H9 (cell line): ENCODE results near the gene MUC7. TPM values are rescaled to one million over a fixed set of nuclear protein-coding genes. Genes with fewer than 3 reads are reported as not detected.

Experiments
- DNase-seq: peaks from one replicate; pipeline ENCODE4 v3.0.0-alpha.2; 2017
- H2AFZ ChIP-seq: one replicate; pipeline ENCODE4 v1.6.1; 2013; ENCODE audit warnings: mild to moderate bottlenecking, low read length, control low read depth, moderate library complexity
- H2AK5ac ChIP-seq: 2 replicates; pipeline ENCODE4 v1.6.1; 2013; ENCODE audit warnings: low read length, control low read depth, mixed read lengths; ENCODE audit not compliant: insufficient read length
- H2BK120ac ChIP-seq: one replicate; pipeline ENCODE4 v1.6.1; 2013; ENCODE audit warnings: low read depth, mild to moderate bottlenecking, low read length, control low read depth, inconsistent platforms; ENCODE audit not compliant: poor library complexity, severe bottlenecking
- H2BK12ac ChIP-seq: 2 replicates; pipeline ENCODE4 v1.6.1; 2013; ENCODE audit warnings: low read length, control low read depth, mixed read lengths, low read depth; ENCODE audit not compliant: insufficient read length
- H2BK15ac ChIP-seq: 2 replicates; pipeline ENCODE4 v1.6.1; 2013; ENCODE audit warnings: low read depth, low read length, control low read depth
- H2BK20ac ChIP-seq: one replicate; pipeline ENCODE4 v1.6.1; 2013; ENCODE audit warnings: low read depth, mild to moderate bottlenecking, low read length, control low read depth, inconsistent platforms; ENCODE audit not compliant: poor library complexity, severe bottlenecking
- H2BK5ac ChIP-seq: 2 replicates; pipeline ENCODE4 v1.6.1; 2013; ENCODE audit warnings: low read length, control low read depth, mixed read lengths; ENCODE audit not compliant: insufficient read length
- H3K14ac ChIP-seq: 2 replicates; pipeline ENCODE4 v1.6.1; 2013; ENCODE audit warnings: low read length, control low read depth; ENCODE audit not compliant: insufficient read depth
- H3K18ac ChIP-seq: 2 replicates; pipeline ENCODE4 v1.6.1; 2013; ENCODE audit warnings: low read depth, mild to moderate bottlenecking, mixed read lengths, low read length, control low read depth; ENCODE audit not compliant: insufficient read length
- H3K23ac ChIP-seq: 2 replicates; pipeline ENCODE4 v1.6.1; 2013; ENCODE audit warnings: low read length, control low read depth, mixed read lengths, low read depth; ENCODE audit not compliant: insufficient read length
- H3K23me2 ChIP-seq: 2 replicates; pipeline ENCODE4 v1.6.1; 2013; ENCODE audit warnings: low read depth, mild to moderate bottlenecking, mixed read lengths, low read length, control low read depth; ENCODE audit not compliant: insufficient read length, poor library complexity, severe bottlenecking
- H3K27ac ChIP-seq: 2 replicates; pipeline ENCODE4 v1.5.1; 2013; ENCODE audit warnings: low read length, control low read depth, mixed read lengths, low read depth; ENCODE audit not compliant: insufficient read length
- H3K27me3 ChIP-seq: 2 replicates; pipeline ENCODE4 v1.6.1; 2013; ENCODE audit warnings: low read length, control low read depth, inconsistent platforms; ENCODE audit not compliant: insufficient read depth
- H3K4ac ChIP-seq: 2 replicates; pipeline ENCODE4 v1.6.1; 2013; ENCODE audit warnings: low read depth, mild to moderate bottlenecking, control low read depth, inconsistent platforms, low read length, moderate library complexity
- H3K4me1 ChIP-seq: 2 replicates; pipeline ENCODE4 v1.6.1; 2013; ENCODE audit warnings: low read length, control low read depth, inconsistent platforms; ENCODE audit not compliant: insufficient read depth
- H3K4me2 ChIP-seq: 2 replicates; pipeline ENCODE4 v1.6.1; 2013; ENCODE audit warnings: low read length, control low read depth, mixed read lengths; ENCODE audit not compliant: insufficient read length, insufficient read depth
- H3K56ac ChIP-seq: 2 replicates; pipeline ENCODE4 v1.6.1; 2013; ENCODE audit warnings: low read depth, mild to moderate bottlenecking, mixed read lengths, low read length, control low read depth; ENCODE audit not compliant: insufficient read length
- H3K79me1 ChIP-seq: 2 replicates; pipeline ENCODE4 v1.6.1; 2013; ENCODE audit warnings: low read depth, mild to moderate bottlenecking, moderate library complexity, low read length, control low read depth, inconsistent platforms; ENCODE audit not compliant: insufficient read depth, poor library complexity, severe bottlenecking
- H3K79me2 ChIP-seq: 2 replicates; pipeline ENCODE4 v1.6.1; 2013; ENCODE audit warnings: low read length, control low read depth, inconsistent platforms; ENCODE audit not compliant: insufficient read depth
- H3K9ac ChIP-seq: 2 replicates; pipeline ENCODE4 v1.6.1; 2013; ENCODE audit warnings: low read length, control low read depth, mixed read lengths; ENCODE audit not compliant: insufficient read length; ENCODE audit errors: extremely low read depth
- H3K9me3 ChIP-seq: one replicate; pipeline ENCODE4 v1.6.1; 2013; ENCODE audit warnings: low read depth, low read length, inconsistent platforms; ENCODE audit not compliant: control insufficient read depth
- H3T11ph ChIP-seq: one replicate; pipeline ENCODE4 v1.6.1; 2013; ENCODE audit warnings: mild to moderate bottlenecking, low read length, control low read depth, inconsistent platforms
- H4K20me1 ChIP-seq: one replicate; pipeline ENCODE4 v1.6.1; 2013; ENCODE audit not compliant: control insufficient read depth, insufficient read length, insufficient read depth
- H4K5ac ChIP-seq: 2 replicates; pipeline ENCODE4 v1.6.1; 2013; ENCODE audit warnings: low read depth, mild to moderate bottlenecking, mixed read lengths, low read length, control low read depth; ENCODE audit not compliant: insufficient read length
- H4K8ac ChIP-seq: replicated peaks from 2 replicates; pipeline ENCODE4 v1.6.1; 2013; ENCODE audit warnings: low read length, control low read depth, mixed read lengths, low read depth; ENCODE audit not compliant: insufficient read length
- H4K91ac ChIP-seq: 2 replicates; pipeline ENCODE4 v1.6.1; 2013; ENCODE audit warnings: low read depth, mild to moderate bottlenecking, moderate library complexity, mixed read lengths, low read length, control low read depth; ENCODE audit not compliant: insufficient read length
- H3K27ac Mint-ChIP-seq, 3 experiments: 2 replicates in 2 of 3; 3 replicates in 1 of 3; pipeline ENCODE4 v1.8.0; 2020 to 2021; ENCODE audit warnings: mixed read lengths in 3 of 3, mild to moderate bottlenecking in 1 of 3, moderate library complexity in 1 of 3
- H3K27me3 Mint-ChIP-seq: 2 replicates; pipeline ENCODE4 v1.8.0; 2021; ENCODE audit warnings: low read depth, mild to moderate bottlenecking, moderate library complexity, mixed read lengths
- H3K36me3 Mint-ChIP-seq, 3 experiments: 2 replicates in 2 of 3; 3 replicates in 1 of 3; pipeline ENCODE4 v1.8.0; 2020 to 2021; ENCODE audit warnings: low read depth in 3 of 3, mixed read lengths in 3 of 3; ENCODE audit not compliant: insufficient read depth in 1 of 3
- H3K4me1 Mint-ChIP-seq, 2 experiments: 2 replicates each; pipeline ENCODE4 v1.8.0; 2020; ENCODE audit warnings: mixed read lengths in 2 of 2
- H3K4me3 Mint-ChIP-seq, 2 experiments: 2 replicates in 1 of 2; 3 replicates in 1 of 2; pipeline ENCODE4 v1.8.0; 2020 to 2021; ENCODE audit warnings: mild to moderate bottlenecking in 2 of 2, mixed read lengths in 2 of 2, moderate library complexity in 1 of 2
- H3K9me3 Mint-ChIP-seq, 2 experiments: 2 replicates in 1 of 2; 3 replicates in 1 of 2; pipeline ENCODE4 v1.8.0; 2020; ENCODE audit warnings: mild to moderate bottlenecking in 2 of 2, mixed read lengths in 2 of 2, moderate library complexity in 1 of 2
- CTCF ChIP-seq: fragments of 200-600 bp; sonication (generic); conservative IDR thresholded peaks from 3 replicates; pipeline ENCODE4 v1.8.0; 2021; ENCODE audit warnings: antibody characterized with exemption, mild to moderate bottlenecking
- WGBS: extraction: QIAGEN DNeasy Blood & Tissue Kit; methylation state at CpG from one replicate; pipeline ENCODE4 v1.1.7; 2013; ENCODE audit warnings: missing lambda C conversion rate, low lambda C conversion rate, mixed read lengths; ENCODE audit not compliant: insufficient read length; ENCODE audit errors: extremely low coverage; 5-methylcytosine and 5-hydroxymethylcytosine counted together
- total RNA-seq: library from RNA; stranded (reverse); gene quantifications from 2 replicates; pipeline ENCODE4 v1.2.1, GENCODE V29; 2021

Gene MUC7
- total RNA-seq, 1 experiment from 2014 or later: not detected

DNA sequence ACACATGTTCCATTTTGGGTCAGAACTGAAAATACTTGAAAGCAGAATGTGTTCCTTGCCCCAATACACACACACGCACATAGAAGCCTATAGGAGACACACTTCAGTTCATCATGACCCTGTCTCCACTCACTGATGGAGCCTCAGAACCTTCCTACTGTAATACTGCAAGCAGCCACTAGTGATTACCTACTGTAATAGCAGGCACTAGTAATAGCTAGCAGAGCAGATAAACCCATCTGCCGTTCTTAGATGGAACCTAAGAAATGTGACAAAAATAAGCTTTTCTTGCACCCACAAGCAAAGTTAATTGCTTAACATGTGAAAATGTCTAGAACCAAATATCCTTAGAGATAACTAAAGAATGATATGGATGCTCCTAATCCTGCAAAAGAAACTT, 60.0 kb downstream of the MUC7 start:
- Mint-ChIP-seq H3K36me3 (no peaks in the 10 kb centered on the region), H3K27ac (no peak overlapping the region), H3K4me1 (no peaks in the 10 kb centered on the region), H3K27me3 (no peaks in the 10 kb centered on the region; the same call in 1 of the 2 replicates), H3K9me3 (peaks cover 0 to 2% of the 10 kb centered on the region in 2 experiments; a peak in 1 of 5 replicates), H3K4me3 (no peak overlapping the region)
- H3K9me3 ChIP-seq: no peaks in the 10 kb centered on the region
- H3K4ac ChIP-seq: no peak overlapping the region
- no peak overlapping the region for H2BK5ac ChIP-seq
- H3K23ac ChIP-seq: no peak overlapping the region
- H2BK20ac ChIP-seq: no peak overlapping the region
- no peak overlapping the region for H3K27ac ChIP-seq
- no peak overlapping the region for H2BK120ac ChIP-seq
- no peak overlapping the region for H4K5ac ChIP-seq
- no peak overlapping the region for H3K9ac ChIP-seq
- H4K8ac ChIP-seq: no peak overlapping the region
- H3K18ac ChIP-seq: no peak overlapping the region
- no peak overlapping the region for H3K56ac ChIP-seq
- H3K23me2 ChIP-seq: no peaks in the 10 kb centered on the region
- H3T11ph ChIP-seq: no peak overlapping the region
- no CpG with 5 or more reads among the region's 2 CpGs for WGBS
- no peak overlapping the region for H2BK15ac ChIP-seq
- H3K4me2 ChIP-seq: no peak overlapping the region
- no peaks in the 10 kb centered on the region for H3K27me3 ChIP-seq
- H3K79me2 ChIP-seq: no peaks in the 10 kb centered on the region
- H3K14ac ChIP-seq: no peak overlapping the region
- H3K79me1 ChIP-seq: no peaks in the 10 kb centered on the region
- H3K4me1 ChIP-seq: no peaks in the 10 kb centered on the region
- no peak for DNase-seq
- TF ChIP-seq CTCF: peak; percentile 51
- no peak overlapping the region for H2AK5ac ChIP-seq
- no peak overlapping the region for H2AFZ ChIP-seq
- no peak overlapping the region for H2BK12ac ChIP-seq
- H4K91ac ChIP-seq: no peak overlapping the region
- no peaks in the 10 kb centered on the region for H4K20me1 ChIP-seq

Other genes with a start within 250 kb of the MUC7 start
- gene FDCSP, start 246.1 kb upstream of the MUC7 start, total RNA-seq: not detected in 2 replicates
- not detected in 2 replicates for gene CSN3, start 229.6 kb upstream of the MUC7 start, total RNA-seq
- 0.15 TPM in 1 of 2 replicates, not detected in the other for gene CABS1, start 137.2 kb upstream of the MUC7 start, total RNA-seq
- gene SMR3A, start 111.4 kb upstream of the MUC7 start, total RNA-seq: not detected in 2 replicates
- not detected in 2 replicates for gene SMR3B, start 89.1 kb upstream of the MUC7 start, total RNA-seq
- gene OPRPN, start 74.3 kb upstream of the MUC7 start, total RNA-seq: not detected in 2 replicates
- not detected in 2 replicates for gene AMTN, start 46.4 kb downstream of the MUC7 start, total RNA-seq
- not detected in 2 replicates for gene AMBN, start 120.1 kb downstream of the MUC7 start, total RNA-seq
- gene ENAM, start 156.5 kb downstream of the MUC7 start, total RNA-seq: not detected in 2 replicates
- not detected in 2 replicates for gene JCHAIN, start 194.3 kb downstream of the MUC7 start, total RNA-seq
- gene UTP3, start 216.3 kb downstream of the MUC7 start, total RNA-seq: 49.3 and 51.9 TPM in 2 replicates
- gene RUFY3, start 249.8 kb downstream of the MUC7 start, total RNA-seq: 41.7 and 48.0 TPM in 2 replicates